B cell (primary cell): Measurements from ENCODE around the gene LAP3. TPM values are rescaled to one million over a fixed set of nuclear protein-coding genes. Genes with fewer than 3 reads are reported as not detected.

Experiments used
- ATAC-seq: fragments of 200-7000 bp; cut with Tn5 transposase; one replicate; pipeline ENCODE4 v1.10.0; 2021; ENCODE audit warnings: low read depth, mild to moderate bottlenecking, moderate number of reproducible peaks, moderate library complexity
- CTCF ChIA-PET: fragments of 350-600 bp; sonication (Branson Sonifier 250); formaldehyde crosslinking; loops from one replicate; lab custom pipeline; 2021; ENCODE audit warnings: antibody characterized with exemption, inconsistent platforms; lab: Charles Lee
- POLR2A ChIA-PET: fragments of 350-600 bp; sonication (Branson Sonifier 250); formaldehyde crosslinking; loops from one replicate; lab custom pipeline; 2021; ENCODE audit warnings: antibody characterized with exemption; lab: Charles Lee
- DNase-seq: peaks from one replicate; pipeline ENCODE4 v3.0.0; 2013
- H2AFZ ChIP-seq: 2 replicates; pipeline ENCODE4 v1.6.1; 2012; ENCODE audit warnings: mild to moderate bottlenecking, low read depth, low read length; ENCODE audit not compliant: insufficient read depth, poor library complexity, severe bottlenecking
- H3K27ac ChIP-seq, 2 donors: 1 replicate in 1 of 2; 2 replicates in 1 of 2; pipeline ENCODE4 v1.5.1; 2012 to 2013; ENCODE audit warnings: low read length in 2 of 2, mild to moderate bottlenecking in 2 of 2, moderate library complexity in 1 of 2
- H3K27me3 ChIP-seq, 4 experiments: fragments of 200-600 bp in 1 of 4; sonication (generic) in 1 of 4; replicated peaks in 1 of 4; 1 replicate in 2 of 4; 2 replicates in 2 of 4; pipeline versions ENCODE4 v1.6.1 to v1.7.0; 2013 to 2016; ENCODE audit warnings: low read length in 3 of 4, mild to moderate bottlenecking in 2 of 4, mixed read lengths in 1 of 4, moderate library complexity in 1 of 4; ENCODE audit not compliant: insufficient read depth in 4 of 4, control insufficient read depth in 3 of 4; ENCODE audit errors: control extremely low read depth in 1 of 4
- H3K36me3 ChIP-seq, 2 experiments: replicated peaks in 1 of 2; 1 replicate in 1 of 2; 2 replicates in 1 of 2; pipeline versions ENCODE4 v1.6.1 to v1.7.1; 2013; ENCODE audit warnings: low read length in 1 of 2; ENCODE audit not compliant: insufficient read depth in 2 of 2, control insufficient read depth in 1 of 2; ENCODE audit errors: control extremely low read depth in 1 of 2, extremely low read depth in 1 of 2
- H3K4me1 ChIP-seq, 2 donors: fragments of 200-600 bp in 1 of 2; sonication (generic) in 1 of 2; 1 replicate in 1 of 2; 2 replicates in 1 of 2; pipeline versions ENCODE4 v1.5.1 to v1.6.1; 2013 to 2017; ENCODE audit warnings: low read length in 2 of 2; ENCODE audit not compliant: control insufficient read depth in 2 of 2, insufficient read depth in 2 of 2
- H3K4me2 ChIP-seq: replicated peaks from 2 replicates; pipeline ENCODE3; 2012; ENCODE audit warnings: mild to moderate bottlenecking, low read depth, low read length; ENCODE audit not compliant: poor library complexity, severe bottlenecking
- H3K4me3 ChIP-seq, 5 experiments: fragments of 200-600 bp in 1 of 5; sonication (generic) in 1 of 5; 1 replicate in 3 of 5; 2 replicates in 2 of 5; pipeline versions ENCODE4 v1.5.1 to v1.7.0; 2011 to 2016; ENCODE audit warnings: low read length in 4 of 5, mild to moderate bottlenecking in 4 of 5, low read depth in 2 of 5, control low read depth in 1 of 5, moderate library complexity in 1 of 5; ENCODE audit not compliant: insufficient read depth in 1 of 5; ENCODE audit errors: control extremely low read depth in 1 of 5, extremely low read depth in 1 of 5
- H3K79me2 ChIP-seq: fragments of 200-600 bp; sonication (generic); one replicate; pipeline ENCODE4 v1.6.0; 2016; ENCODE audit warnings: low read length; ENCODE audit not compliant: control insufficient read depth, insufficient read depth
- H3K9ac ChIP-seq: fragments of 200-600 bp; sonication (generic); 2 replicates; pipeline ENCODE4 v1.6.1; 2017; ENCODE audit warnings: mild to moderate bottlenecking, low read length, moderate library complexity
- H3K9me3 ChIP-seq, 3 donors: one replicate each; pipeline versions ENCODE4 v1.6.1 to v1.7.1; 2013; ENCODE audit warnings: low read length in 2 of 3; ENCODE audit not compliant: control insufficient read depth in 2 of 3, insufficient read depth in 1 of 3; ENCODE audit errors: control extremely low read depth in 1 of 3
- H4K20me1 ChIP-seq: 2 replicates; pipeline ENCODE4 v1.6.0; 2012; ENCODE audit warnings: mild to moderate bottlenecking, low read length; ENCODE audit not compliant: insufficient read depth, control insufficient read depth, poor library complexity, severe bottlenecking
- H3K27ac Mint-ChIP-seq: one replicate; pipeline ENCODE4 v1.8.0; 2021; ENCODE audit warnings: mixed read lengths
- H3K27me3 Mint-ChIP-seq: one replicate; pipeline ENCODE4 v1.8.0; 2021; ENCODE audit warnings: mixed read lengths
- H3K4me1 Mint-ChIP-seq: one replicate; pipeline ENCODE4 v1.8.0; 2021; ENCODE audit warnings: mixed read lengths
- H3K4me3 Mint-ChIP-seq: one replicate; pipeline ENCODE4 v1.8.0; 2021; ENCODE audit warnings: mixed read lengths
- H3K9me3 Mint-ChIP-seq: one replicate; pipeline ENCODE4 v1.8.0; 2022; ENCODE audit warnings: mixed read lengths; ENCODE audit not compliant: insufficient read depth
- CTCF ChIP-seq: fragments of 200-600 bp; IDR thresholded peaks from one replicate; pipeline ENCODE4 v1.8.0; 2022; ENCODE audit warnings: antibody characterized with exemption, mild to moderate bottlenecking
- EZH2 ChIP-seq: IDR thresholded peaks from 2 replicates; pipeline ENCODE4 v1.6.1; 2012; ENCODE audit warnings: borderline replicate concordance, low read depth, mild to moderate bottlenecking, moderate library complexity, low read length; ENCODE audit not compliant: insufficient read depth, poor library complexity, severe bottlenecking
- WGBS: methylation state at CpG from one replicate; pipeline ENCODE4 v1.1.5; 2013; ENCODE audit warnings: missing lambda C conversion rate; ENCODE audit not compliant: insufficient coverage; 5-methylcytosine and 5-hydroxymethylcytosine counted together
- intact Hi-C: fragments of 100-400 bp; cut with micrococcal nuclease; formaldehyde crosslinking; loops from one replicate; pipeline ENCODE4 v1.10.0; 2022
- polyA plus RNA-seq: library from polyadenylated mRNA; depleted of rRNA; stranded (reverse); fragments of >200 nt; gene quantifications from 2 replicates; pipeline ENCODE4 v1.2.3, GENCODE V29; 2012
- total RNA-seq, 2 donors: library from RNA; stranded (reverse); fragments of 120-200 nt in 1 of 2; gene quantifications; 1 replicate in 1 of 2; 2 replicates in 1 of 2; pipeline versions ENCODE4 v1.2.3 to v1.2.4, GENCODE V29; 2013 to 2022

LAP3 gene
- total and polyA plus RNA-seq, 2 donors (not counting 1 experiment from before 2014, with no cell fraction given) = 18.4 to 30.1 TPM

DNA sequence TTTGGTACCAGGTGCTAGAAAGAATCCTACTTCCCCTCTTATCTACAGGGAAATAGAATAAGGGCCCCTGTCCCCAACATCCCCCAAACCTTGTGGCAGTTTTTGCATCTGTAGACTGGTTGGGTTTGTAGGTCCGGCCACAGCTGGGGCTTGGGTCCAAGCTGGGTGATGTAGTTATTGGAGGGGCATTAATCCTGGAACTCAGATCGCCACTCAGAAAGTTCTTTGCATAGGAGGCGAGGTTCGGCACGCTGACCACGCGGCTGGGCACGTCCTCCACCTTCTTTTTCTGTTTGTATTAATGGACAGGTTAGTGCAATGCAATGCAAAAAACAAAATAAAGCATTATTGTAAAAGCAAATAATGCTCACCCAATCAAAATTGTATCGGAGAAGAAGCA is 56.6 kb downstream of the LAP3 start:
- H3K4me1 ChIP-seq = peaks cover 0 to 3% of the 10 kb centered on the region in 2 donors
- no peaks in the 10 kb centered on the region for H3K9me3 Mint-ChIP-seq
- no peaks in the 10 kb centered on the region for H3K27me3 ChIP-seq
- CTCF ChIA-PET = interaction anchor here (7.6 kb wide), 1 partner anchor 86 kb away, joined by 132 read pairs; no protein-coding TSS in a partner anchor
- no peak for ATAC-seq
- peaks cover 27% of the 10 kb centered on the region for H4K20me1 ChIP-seq
- no peak overlapping the region for H3K9ac ChIP-seq
- H3K27ac ChIP-seq = no peak overlapping the region
- H3K27ac Mint-ChIP-seq = no peak overlapping the region
- POLR2A ChIA-PET = no interaction called here
- peaks cover 8 to 49% of the 10 kb centered on the region in 2 experiments for H3K36me3 ChIP-seq
- H2AFZ ChIP-seq = no peak overlapping the region
- H3K4me2 ChIP-seq = no peak overlapping the region
- WGBS = 99% methylated on average over 7 of the region's 9 CpGs
- peaks cover 3% of the 10 kb centered on the region for H3K4me1 Mint-ChIP-seq
- intact Hi-C loops = no loop called here
- TF ChIP-seq EZH2 (no peak), CTCF (no peak)
- no peak overlapping the region for H3K4me3 ChIP-seq
- no peak overlapping the region for H3K4me3 Mint-ChIP-seq
- H3K27me3 Mint-ChIP-seq = no peaks in the 10 kb centered on the region
- no peaks in the 10 kb centered on the region for H3K79me2 ChIP-seq
- H3K9me3 ChIP-seq = no peaks in the 10 kb centered on the region
- DNase-seq = no peak

DNA sequence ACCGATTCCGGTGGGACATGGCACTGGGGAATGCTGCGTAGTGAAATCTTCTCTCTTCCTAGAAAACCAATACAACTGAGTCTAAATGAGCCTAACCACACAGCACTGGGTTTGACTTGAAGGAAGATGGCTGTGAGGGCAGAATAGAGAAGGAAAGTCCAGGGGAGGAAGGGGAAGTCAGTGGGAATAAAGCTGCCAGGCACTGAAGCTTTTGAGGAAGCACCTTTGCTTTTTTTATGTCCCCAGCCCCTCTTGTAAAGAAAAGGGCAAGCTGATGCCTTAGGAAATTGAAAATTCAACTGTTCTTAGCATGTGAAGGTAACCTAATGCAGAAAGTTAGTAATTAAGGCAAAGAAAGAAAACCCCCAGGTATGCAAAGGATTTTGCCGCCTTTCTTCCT is 58.1 kb downstream of the LAP3 start:
- intact Hi-C loops = no loop called here
- Histone ChIP-seq H3K27ac (no peak overlapping the region), H3K4me2 (no peak overlapping the region), H2AFZ (no peak overlapping the region), H4K20me1 (peaks cover 25% of the 10 kb centered on the region), H3K9me3 (no peaks in the 10 kb centered on the region), H3K79me2 (no peaks in the 10 kb centered on the region), H3K36me3 (peaks cover 8 to 41% of the 10 kb centered on the region in 2 experiments), H3K27me3 (no peaks in the 10 kb centered on the region), H3K4me1 (peaks cover 0 to 3% of the 10 kb centered on the region in 2 donors), H3K4me3 (no peak overlapping the region), H3K9ac (no peak overlapping the region)
- H3K4me3 Mint-ChIP-seq = no peak overlapping the region
- H3K9me3 Mint-ChIP-seq = no peaks in the 10 kb centered on the region
- POLR2A ChIA-PET = no interaction called here
- ATAC-seq (no peak), DNase-seq (no peak)
- CTCF ChIA-PET = interaction anchor here (0.9 to 7.6 kb wide), 2 partner anchors 56 to 87 kb away, joined by 3 to 132 read pairs; no protein-coding TSS in a partner anchor
- no CpG with 5 or more reads among the region's 4 CpGs for WGBS
- TF ChIP-seq EZH2 (no peak), CTCF (no peak)
- no peaks in the 10 kb centered on the region for H3K27me3 Mint-ChIP-seq
- no peak overlapping the region for H3K27ac Mint-ChIP-seq
- H3K4me1 Mint-ChIP-seq = peaks cover 3% of the 10 kb centered on the region
